Forelimb muscle (tissue), 1 donor: ENCODE measurements around the gene ISG20. TPM values are rescaled to one million over a fixed set of nuclear protein-coding genes. Genes with fewer than 3 reads are reported as not detected.
"Not testable (repeated sequence)": the region's sequence is repeated elsewhere in the genome, so short reads cannot be mapped to it uniquely, and the experiment has no call there.

Experiments used
- DNase-seq: peaks from one replicate; pipeline ENCODE4 v3.0.0-alpha.2; 2013; ENCODE audit warnings: low read depth
- polyA plus RNA-seq: library from polyadenylated mRNA; unstranded; fragments of 120-200 nt; gene quantifications from one replicate; pipeline ENCODE4 v1.2.1, GENCODE V29; 2013; ENCODE audit not compliant: insufficient read length

ISG20 gene
- polyA plus RNA-seq, 1 donor, result 0.62 TPM

DNA sequence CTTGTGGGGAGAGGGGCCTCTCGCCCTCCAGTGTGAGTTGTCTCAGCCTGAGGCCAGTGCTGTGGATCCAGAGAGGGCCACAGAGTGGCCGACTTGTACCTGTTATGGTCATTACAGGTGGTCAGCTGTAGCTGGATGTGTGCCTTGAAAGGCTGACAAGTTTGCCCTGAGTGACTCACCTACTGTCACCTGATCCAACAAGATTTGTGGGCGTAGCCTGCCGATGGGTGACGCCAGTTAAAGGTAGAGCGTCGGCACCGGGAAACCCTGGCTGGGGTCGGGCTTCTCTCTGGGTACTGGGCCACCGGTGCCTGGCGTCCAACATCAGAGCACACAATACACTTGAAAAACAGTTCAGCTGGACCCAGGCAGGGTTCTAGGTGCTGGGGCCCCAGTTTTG, 2.8 kb upstream of the ISG20 start:
- no peak for DNase-seq

DNA sequence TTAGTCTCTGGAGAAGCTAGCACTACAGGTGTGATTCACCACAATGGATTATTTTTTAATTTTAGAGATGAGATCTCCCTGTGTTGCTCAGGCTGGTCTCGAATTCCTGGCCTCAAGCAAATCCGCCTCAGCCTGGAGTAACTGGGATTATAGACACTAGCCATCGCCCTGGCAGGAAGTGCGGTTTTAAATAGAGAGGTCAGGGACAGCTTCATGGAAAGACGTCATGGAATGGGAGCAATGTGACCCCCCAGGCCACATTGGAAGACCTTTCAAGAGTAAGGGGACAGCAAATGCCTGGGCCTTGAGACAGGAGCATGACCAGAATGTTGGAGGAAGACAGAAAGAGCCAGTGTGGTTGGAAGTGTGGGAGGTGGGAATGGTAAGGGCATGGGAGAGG, 2.2 kb upstream of the ISG20 start:
- DNase-seq, result no peak

DNA sequence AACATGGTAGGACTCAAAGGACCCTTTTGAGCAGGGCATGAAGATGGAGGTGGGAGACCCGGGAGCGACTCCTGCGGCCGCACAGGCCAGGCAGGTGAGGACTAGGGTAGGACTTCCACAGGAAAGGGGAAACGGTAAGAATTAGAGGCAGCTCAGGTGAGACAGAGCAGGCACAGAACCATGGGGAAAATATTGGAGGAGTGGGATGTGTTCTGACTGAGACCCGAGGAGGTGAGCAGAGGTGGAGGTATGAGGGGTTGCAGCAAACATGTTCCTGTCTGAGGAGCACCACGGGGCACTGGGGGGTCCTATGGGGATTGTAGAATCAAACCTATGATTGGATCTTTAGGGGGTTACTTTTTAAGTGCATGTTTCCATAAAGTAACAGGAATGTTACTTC, 1.4 kb upstream of the ISG20 start:
- DNase-seq, result no peak

DNA sequence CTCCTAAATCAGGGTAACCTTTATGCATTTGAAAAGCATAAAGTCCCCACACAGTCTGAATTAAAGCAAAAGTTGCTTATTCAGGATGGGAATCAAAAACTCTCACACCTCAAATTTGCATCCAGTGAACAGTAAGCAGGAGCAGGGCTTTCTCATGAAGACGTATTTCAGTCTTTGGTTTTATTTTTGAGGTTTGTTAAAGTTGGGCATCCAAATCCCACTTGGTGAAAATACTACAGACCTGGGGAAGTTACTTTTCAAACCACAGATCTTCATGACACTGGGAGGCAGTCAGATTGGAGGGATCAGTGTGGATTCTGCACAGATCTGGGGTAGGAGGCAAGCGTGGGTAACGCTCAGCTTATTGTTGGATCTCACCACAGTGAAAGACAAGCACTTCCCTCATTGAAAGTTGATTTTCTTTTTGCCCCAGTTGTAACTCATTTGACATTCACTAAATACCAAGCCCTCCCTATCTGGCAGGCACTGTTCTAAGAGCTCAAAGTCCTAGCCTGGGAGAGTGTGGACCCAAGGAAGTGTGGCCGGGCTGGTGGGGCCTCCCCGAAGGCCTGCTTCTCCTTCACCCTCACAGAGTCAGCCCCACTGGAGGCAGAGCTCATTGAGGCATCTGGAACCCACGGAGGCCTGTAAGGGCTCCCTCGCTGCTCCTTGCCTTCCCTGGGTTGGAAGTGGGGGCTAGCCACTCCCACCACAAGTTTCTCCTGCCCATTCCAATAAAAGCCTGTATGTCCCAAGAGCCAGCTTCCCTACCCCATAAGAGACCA, 783 bp upstream of the ISG20 start:
- no peak for DNase-seq

DNA sequence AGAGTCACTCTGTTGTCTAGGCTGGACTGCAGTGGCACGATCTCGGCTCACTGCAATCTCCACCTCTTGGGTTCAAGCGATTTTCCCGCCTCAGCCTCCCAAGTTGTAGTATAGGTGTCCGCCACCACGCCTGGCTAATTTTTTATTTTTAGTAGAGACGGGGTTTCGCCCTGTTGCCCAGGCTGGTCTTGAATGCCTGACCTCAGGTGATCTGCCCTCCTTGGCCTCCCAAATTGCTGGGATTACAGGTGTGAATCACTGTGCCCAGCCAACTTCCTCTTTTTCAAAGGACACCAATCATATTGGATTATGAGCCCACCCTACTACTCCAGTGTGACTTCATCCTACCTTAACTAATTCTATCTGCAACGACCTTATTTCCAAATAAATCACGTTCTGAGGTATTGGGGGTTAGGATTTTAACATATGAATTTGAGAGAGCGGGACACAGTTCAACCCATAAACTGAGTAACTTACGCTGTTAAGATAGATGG, 3.2 kb downstream of the ISG20 start:
- DNase-seq, result no peak

DNA sequence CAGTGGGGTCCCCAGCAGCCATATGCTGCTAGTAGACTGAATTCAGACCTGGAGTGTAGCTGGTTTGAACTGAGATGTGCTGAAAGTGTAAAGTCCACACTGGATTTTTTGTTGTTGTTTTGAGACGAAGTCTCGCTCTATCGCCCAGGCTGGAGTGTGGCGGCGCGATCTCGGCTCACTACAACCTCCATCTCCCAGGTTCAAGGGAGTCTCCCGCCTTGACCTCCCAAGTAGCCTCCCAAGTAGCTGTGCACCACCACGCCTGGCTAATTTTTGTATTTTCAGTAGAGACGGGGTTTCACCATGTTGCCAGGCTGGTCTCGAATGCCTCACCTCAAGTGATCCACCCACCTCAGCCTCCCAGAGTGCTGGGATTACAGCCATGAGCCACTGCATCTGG, 3.7 kb downstream of the ISG20 start:
- not testable (repeated sequence) for DNase-seq

DNA sequence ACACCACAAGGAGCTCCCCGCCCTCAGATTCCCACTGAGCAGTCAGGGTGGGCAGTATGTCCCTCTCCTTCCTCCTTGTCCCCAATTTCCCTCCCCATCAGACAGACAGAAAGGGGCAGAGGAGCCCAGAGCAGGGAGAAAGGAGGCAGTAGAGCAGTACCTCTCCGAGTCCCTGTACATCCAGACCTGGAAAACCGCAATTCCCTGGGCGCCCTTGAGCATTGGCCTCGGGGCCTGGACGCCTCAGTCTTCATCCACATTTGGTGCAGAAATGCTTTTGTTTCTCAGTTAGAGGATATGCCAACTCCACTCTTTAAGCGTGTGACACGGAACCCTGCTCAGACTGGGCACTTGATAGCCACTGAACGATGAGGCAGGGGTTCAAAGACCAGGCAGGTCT, 5.9 kb downstream of the ISG20 start:
- no peak for DNase-seq

DNA sequence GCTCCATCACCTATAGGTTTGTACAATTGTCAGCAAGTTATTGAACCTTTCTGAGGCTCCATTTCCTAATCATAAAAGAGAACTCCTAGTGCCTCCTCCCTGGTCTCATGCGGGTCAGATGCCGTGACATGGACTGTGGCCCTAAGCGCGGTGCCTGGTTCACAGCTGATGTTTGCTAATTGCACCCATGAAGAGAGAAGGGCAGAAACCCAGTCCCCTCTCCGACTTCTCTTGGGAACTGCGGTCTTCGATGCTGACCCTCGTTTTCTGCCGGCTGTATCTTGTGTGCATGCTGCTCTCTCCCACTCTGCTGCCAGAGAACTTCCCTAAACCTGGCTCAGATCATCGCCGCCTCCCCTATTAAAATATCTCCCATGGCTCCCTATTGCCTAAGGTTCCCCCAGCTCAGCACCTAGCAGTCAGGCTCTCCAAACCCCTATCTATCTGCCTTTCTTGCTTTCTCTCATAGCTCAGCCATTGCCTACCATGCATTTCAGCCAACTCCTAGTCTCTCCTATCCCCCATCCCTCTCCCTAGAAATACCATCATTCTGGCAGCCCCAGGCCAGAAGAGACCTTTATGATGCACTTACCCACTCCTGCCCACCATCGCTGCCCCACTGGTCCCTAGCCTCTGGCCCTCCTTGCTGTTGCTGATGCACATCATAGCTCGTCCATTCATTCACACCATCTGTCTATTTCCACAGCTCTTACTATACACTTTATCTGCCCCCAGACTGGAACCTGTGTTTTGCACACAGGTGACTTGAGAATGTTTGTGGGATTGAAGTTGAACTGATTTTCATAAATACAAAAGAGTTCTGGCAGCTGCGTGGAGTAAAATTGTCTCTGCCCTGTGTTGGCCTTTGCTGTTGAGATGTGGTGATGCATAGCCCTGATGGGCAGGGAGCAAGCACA, 6.6 kb downstream of the ISG20 start:
- no peak for DNase-seq

DNA sequence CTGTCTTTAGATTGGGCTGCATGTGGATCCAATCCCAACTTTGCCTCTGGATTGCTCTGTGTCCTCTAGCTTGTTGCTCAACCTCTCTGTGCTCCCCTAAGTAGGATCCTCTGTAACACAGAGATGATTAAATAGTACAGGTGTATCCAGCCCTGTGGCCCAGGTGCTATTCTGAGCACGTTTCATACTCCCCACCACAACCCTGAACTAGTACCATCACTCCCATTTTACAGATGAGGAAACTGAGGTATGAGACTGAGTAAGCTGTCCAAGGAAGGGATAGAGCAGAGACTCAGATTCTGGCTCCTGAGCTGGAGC, 7.2 kb downstream of the ISG20 start:
- no peak for DNase-seq

DNA sequence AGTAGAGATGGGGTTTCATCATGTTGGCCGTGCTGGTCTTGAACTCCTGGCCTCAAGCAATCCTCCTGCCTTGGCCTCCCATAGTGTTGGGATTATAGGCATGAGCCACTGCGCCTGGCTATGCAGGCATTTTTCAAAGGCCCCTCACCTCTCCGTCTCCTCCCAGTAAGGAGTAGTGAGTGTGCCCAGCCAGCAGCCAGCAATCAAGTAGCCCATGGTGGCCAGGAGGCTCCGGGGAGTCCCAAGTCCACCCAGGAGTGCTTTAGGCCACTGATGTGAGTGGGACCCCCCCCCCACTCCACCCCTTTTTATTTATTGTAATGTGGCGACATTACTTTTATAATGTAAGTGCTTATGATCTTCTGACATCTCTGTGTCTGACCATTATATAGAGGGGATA, 8.1 kb downstream of the ISG20 start:
- DNase-seq, result no peak

DNA sequence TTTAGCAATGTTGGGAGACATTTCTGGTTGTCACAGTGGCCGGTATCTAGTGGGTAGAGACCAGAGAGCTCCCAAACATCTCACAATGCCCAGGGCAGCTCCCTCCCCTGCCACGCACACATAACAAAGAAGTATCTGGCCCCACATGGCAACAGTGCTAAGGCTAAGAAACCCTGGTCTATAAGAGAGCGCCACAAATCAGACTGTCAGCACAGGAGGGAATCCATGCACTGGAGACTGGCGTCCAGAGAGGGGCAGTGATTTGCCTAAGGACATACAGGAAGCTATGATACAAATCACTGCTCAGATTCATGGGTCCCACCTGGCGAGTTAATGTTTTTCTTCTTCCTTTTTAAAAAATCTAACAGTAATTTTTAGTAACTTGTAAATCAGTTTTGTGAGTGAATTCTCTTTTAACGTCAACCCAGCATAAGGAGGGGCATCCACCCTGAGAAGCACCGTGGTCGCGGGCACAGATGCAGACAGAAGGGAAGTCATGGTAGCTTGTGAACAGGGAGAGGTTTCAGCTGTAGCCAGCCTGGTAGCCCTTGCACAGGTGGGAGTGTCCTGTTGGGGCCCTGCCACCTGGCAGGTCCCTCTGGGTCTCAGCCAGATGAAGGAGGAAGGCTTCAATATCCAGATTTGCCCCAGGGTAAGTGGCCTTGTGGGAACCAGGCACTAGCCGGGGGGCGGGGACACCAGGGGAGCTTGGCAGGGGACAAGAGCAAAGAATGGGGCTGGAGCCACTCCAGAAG, 8.7 kb downstream of the ISG20 start:
- no peak for DNase-seq

DNA sequence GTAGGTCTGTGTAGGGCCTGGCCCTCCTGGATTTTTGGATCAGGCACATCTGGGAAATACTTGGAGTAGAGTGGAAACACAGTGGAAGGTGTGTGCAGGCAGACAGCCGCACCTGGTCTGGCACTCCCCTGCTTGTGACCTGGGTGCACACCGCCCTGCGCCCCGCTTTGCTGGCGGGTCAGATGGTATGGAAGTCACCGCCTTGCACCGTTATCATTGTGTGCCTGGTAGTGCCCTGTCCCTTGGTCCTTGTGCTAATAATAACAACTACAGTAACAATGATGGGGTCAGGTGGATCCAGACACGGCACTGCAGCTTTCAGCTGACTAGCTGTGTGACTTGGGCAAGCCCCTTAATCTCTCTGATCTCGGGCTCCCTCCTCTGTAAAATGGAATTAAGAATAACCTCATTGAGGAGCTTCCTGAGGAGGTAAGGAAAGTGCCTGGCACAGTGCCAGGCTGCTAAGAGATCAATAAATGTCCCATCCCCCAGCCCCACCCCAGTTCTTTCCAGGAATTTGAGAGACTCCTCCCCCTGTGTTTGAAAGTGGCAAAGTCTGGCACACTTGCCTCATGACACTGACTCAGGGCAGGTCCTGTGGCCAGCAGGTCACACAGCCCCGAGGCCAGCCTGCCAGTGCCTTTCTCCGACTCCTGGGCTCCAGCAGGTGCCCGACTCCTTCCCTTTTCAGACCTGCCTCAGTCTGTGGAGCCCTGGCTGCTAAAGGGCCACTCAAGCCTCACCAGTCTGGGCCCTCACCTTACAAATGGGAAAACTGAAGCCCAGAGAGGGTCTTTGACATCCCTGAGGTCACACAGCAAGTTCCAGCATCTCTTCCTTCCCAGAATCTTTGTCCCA, 9.8 kb downstream of the ISG20 start:
- no peak for DNase-seq

DNA sequence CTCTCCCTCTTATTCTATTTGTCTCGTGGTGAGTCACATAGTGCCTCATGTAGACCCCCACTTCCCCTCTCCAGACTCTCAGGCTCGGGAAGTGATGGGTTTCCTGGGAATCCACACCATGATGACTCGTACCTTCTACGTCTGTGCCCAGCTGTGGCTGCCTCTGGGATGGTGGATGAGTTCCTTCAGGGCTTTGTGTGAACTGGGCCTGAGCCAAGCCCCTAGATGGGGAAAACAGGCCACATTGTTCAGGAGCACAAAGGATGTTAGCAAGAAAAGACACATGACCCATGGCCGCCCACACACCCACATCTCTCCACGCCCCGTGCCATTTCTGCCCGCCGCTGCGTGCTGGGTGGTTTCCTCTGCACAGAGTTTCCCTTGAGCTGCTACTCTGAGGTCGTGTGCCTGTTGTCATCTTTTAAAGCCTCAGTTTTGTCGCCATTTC, 10.5 kb downstream of the ISG20 start:
- DNase-seq, result no peak

DNA sequence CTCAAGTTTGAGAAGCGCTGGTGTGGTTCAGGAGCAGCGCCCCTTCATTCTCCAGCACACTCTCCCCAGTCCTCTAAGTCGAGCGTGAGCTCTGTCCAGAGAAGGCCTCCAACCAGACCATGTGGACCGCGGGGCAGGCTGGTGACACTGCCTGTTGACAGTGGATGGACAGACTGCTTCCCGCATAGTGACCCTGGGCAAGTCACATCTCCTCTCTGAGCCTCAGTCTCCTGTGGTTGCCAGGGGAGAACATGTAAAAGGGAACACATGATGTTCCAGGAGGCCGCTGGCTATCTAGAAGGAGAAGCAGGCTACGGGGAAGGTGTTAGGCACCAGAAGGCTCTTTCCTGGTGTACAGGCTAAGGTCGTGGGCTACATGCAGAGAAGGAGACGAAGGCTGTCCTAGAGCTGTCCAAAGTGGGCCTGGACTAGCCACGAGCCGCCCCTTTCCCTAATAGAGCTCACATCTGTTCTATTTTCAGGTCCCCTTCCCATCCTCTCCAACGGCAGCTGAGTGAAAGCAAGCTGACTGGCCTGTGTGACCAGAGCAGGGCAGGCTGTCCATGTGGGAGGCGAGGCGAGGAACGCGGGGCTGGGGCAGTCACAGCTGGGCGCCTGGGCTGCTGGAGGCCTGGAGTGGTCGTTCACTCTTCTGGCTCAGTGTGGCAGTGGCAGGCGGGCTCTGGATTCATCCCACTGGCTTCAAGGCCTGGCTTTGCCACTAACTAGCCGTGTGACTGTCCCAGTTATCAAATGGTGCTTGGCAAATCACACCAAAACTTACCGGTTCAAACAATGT, 11.1 kb downstream of the ISG20 start:
- DNase-seq, result no peak

DNA sequence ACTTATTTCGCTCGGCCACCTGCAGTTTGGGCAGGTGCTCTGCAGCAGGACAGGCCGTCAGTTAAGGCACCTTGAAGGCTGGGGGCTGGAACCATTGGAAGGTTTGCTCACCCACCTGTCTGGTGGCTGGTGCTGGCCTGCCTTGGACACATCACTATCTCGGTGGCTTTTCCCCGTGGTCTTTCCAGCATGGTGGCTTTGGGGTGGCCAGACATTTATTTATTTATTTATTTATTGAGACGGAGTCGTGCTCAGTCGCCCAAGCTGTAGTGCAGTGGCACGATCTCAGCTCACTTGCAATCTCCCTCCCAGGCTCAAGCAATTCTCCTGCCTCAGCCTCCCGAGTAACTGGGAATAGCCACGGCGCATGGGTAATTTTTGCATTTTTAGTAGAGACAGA, 11.7 kb downstream of the ISG20 start:
- no peak for DNase-seq

DNA sequence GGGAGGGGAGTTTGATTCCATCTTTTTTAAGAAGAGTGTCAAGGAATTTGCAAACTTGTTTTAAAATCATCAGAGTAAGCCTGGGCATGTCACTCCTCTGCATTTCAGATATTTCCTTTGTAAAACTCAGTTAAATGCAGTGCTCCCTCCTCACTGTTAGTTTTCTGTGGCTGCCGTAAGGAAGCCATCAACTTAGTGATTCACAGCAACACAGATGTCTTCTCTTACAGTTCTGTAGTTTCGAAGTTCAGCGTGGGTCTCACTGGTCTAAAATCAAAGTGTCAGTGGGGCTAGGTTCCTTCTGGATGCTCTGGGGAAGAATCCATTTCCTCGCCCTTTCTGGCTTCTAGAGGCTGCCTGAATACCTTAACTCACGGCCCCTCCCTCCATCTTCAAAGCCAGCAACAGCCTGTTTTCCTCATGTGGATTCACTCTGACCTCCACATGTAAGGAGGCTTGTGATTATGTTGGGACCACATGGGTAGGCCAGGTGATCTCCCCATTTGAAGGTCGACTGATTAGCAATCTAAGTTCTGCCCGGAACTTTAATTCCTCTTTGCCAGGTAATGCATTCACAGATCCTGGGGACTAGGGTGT, 12.4 kb downstream of the ISG20 start:
- no peak for DNase-seq

DNA sequence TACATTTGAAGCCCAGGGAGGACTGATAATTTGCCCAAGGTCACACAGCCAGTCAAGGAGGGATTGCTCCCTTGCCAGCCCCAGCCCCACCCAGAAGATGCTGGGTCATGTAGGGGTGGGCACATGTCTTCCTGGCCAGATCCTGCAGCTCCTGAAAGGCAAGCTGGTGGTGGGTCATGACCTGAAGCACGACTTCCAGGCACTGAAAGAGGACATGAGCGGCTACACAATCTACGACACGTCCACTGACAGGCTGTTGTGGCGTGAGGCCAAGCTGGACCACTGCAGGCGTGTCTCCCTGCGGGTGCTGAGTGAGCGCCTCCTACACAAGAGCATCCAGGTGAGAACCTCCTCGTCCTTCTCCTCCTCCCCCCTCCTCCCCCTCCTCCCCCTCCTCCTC, 13.2 kb downstream of the ISG20 start:
- DNase-seq, result no peak

DNA sequence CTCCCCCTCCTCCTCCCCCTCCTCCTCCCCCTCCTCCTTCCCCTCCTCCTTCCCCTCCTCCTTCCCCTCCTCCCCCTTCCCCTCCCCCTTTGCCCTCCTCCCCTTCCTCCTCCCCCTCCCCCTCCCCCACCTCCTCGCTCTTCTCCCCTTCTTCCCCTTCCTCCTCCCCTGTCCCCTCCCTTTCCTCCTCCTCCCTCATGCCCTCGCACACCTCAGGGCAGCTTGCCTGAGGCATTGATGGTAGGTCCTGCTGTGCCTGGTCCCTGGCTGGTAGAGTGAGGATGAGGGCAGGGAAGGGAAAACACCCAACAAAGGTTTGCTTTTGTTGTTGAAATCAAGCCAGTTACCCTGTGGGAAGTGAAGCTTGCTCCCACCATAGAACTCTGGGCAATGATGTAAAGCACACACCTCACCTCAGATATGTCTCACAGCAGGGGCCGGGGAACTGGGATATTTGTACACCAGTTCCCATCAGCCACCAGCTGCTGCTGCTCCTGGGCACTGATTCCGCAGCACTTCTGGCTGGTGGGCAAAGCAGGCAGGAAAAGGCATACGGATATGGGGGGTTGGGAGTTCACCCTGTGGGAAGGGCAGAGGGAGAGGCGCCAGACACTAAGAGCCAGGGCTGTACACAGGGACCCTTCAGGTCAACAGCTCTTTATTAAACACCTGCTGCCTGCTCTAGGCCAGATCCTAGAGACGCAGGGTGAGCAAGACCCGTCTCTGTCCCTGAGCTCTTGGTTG, 13.8 kb downstream of the ISG20 start:
- no peak for DNase-seq
